HEK293T (cell line): ENCODE measurements around the gene HIVEP3.

Experiments
- ARNT ChIP-seq: fragments of 450-650 bp; IDR thresholded peaks from 2 replicates; pipeline ENCODE4 v1.6.1; 2017; ENCODE audit warnings: mild to moderate bottlenecking
- BHLHE40 ChIP-seq: fragments of 450-650 bp; IDR thresholded peaks from 2 replicates; pipeline ENCODE4 v1.6.1; 2016; ENCODE audit warnings: mild to moderate bottlenecking, moderate library complexity, borderline replicate concordance
- CTBP1 ChIP-seq: fragments of 450-650 bp; IDR thresholded peaks from 2 replicates; pipeline ENCODE4 v1.6.1; 2016; ENCODE audit warnings: borderline replicate concordance
- FOXA1 ChIP-seq: fragments of 450-650 bp; IDR thresholded peaks from 2 replicates; pipeline ENCODE4 v1.6.1; 2016; ENCODE audit warnings: mild to moderate bottlenecking
- FOXK2 ChIP-seq: fragments of 450-650 bp; IDR thresholded peaks from 2 replicates; pipeline ENCODE4 v1.6.1; 2016; ENCODE audit warnings: mild to moderate bottlenecking
- FOXM1 ChIP-seq: fragments of 450-650 bp; IDR thresholded peaks from 2 replicates; pipeline ENCODE4 v1.6.1; 2017; ENCODE audit warnings: mild to moderate bottlenecking, borderline replicate concordance
- L3MBTL2 ChIP-seq: fragments of 450-650 bp; conservative IDR thresholded peaks from 2 replicates; pipeline ENCODE4 v1.6.1; 2016; ENCODE audit warnings: mild to moderate bottlenecking
- LEF1 ChIP-seq: fragments of 450-650 bp; IDR thresholded peaks from 2 replicates; pipeline ENCODE4 v1.6.1; 2017; ENCODE audit warnings: mild to moderate bottlenecking, borderline replicate concordance
- NFRKB ChIP-seq: fragments of 450-650 bp; IDR thresholded peaks from 2 replicates; pipeline ENCODE4 v1.6.1; 2016; ENCODE audit warnings: mild to moderate bottlenecking, moderate library complexity
- SP1 ChIP-seq: fragments of 450-650 bp; IDR thresholded peaks from 2 replicates; pipeline ENCODE4 v1.6.1; 2017
- SUZ12 ChIP-seq: fragments of 450-650 bp; IDR thresholded peaks from 2 replicates; pipeline ENCODE4 v1.6.1; 2016; ENCODE audit warnings: mild to moderate bottlenecking
- TARDBP ChIP-seq: fragments of 450-650 bp; IDR thresholded peaks from 2 replicates; pipeline ENCODE4 v1.6.1; 2016
- ZNF384 ChIP-seq: fragments of 450-650 bp; IDR thresholded peaks from 2 replicates; pipeline ENCODE4 v1.6.1; 2016
- TF ChIP-seq, protein P1 (sequence below): fragments of 450-650 bp; IDR thresholded peaks from 2 replicates; pipeline ENCODE4 v1.6.1; 2016

DNA sequence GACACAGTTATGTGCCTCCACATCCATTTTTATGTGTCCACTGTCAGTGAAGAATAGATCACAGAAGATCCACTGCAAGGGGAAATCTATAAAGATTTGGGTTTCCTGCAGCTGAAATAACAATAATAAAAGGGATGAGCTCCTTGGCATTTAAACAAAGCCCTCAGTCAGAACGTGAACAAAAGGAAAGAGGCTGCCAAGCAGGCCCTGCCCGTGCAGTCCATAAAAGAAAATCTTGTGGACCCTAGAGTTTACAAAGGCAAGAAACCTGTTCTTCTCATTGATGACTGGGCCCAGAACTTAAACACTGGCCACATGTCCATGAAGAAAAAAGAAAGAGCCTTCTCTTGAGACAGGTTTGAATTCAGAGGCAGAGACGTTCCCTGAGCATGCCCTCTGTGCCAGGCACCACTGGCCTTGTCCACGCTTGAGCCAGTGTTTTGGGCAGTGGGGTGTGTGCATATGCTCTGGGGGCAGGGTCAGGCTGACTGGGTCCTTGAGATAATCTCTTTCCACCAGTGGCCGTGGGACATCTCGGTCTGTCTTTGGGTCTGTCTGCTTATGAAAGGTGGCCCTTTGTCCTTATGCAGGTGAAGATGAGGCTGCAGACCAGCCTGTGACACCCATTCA lies 142.7 kb downstream of the HIVEP3 start:
- TF ChIP-seq FOXK2 = no peak
- TF ChIP-seq SP1 = no peak
- no peak for TF ChIP-seq SUZ12
- no peak for TF ChIP-seq ARNT
- no peak for TF ChIP-seq BHLHE40
- TF ChIP-seq FOXA1 = no peak
- TF ChIP-seq FOXM1 = no peak
- no peak for TF ChIP-seq LEF1
- TF ChIP-seq NFRKB = no peak
- no peak for TF ChIP-seq ZNF384
- no peak for TF ChIP-seq L3MBTL2
- no peak for TF ChIP-seq TARDBP
- TF ChIP-seq, protein P1, sequence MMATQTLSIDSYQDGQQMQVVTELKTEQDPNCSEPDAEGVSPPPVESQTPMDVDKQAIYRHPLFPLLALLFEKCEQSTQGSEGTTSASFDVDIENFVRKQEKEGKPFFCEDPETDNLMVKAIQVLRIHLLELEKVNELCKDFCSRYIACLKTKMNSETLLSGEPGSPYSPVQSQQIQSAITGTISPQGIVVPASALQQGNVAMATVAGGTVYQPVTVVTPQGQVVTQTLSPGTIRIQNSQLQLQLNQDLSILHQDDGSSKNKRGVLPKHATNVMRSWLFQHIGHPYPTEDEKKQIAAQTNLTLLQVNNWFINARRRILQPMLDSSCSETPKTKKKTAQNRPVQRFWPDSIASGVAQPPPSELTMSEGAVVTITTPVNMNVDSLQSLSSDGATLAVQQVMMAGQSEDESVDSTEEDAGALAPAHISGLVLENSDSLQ = no peak
- no peak for TF ChIP-seq CTBP1
